AG04449 (cell line): ENCODE results near the gene SPI1.

Experiments
- CTCF ChIA-PET: fragments of 350-600 bp; formaldehyde crosslinking; extraction: SDS; loops from one replicate; lab custom pipeline; 2021; ENCODE audit warnings: antibody characterized with exemption; lab: Yijun Ruan, JAX
- POLR2A ChIA-PET: fragments of 400-600, 350-600 bp; formaldehyde crosslinking; extraction: SDS; loops from one replicate; lab custom pipeline; 2020; ENCODE audit warnings: antibody characterized with exemption, inconsistent platforms; lab: Yijun Ruan, JAX
- DNase-seq: peaks from one replicate; pipeline ENCODE4 v3.0.0-alpha.2; 2010; ENCODE audit warnings: low read depth, low spot score
- H3K4me3 ChIP-seq: 2 replicates; pipeline ENCODE4 v1.5.1; 2011; ENCODE audit warnings: low read depth, mild to moderate bottlenecking, control low read depth, low read length
- CTCF ChIP-seq: IDR thresholded peaks from one replicate; pipeline ENCODE4 v1.5.1; 2011; ENCODE audit warnings: mild to moderate bottlenecking, moderate library complexity, low read length, control low read depth, inconsistent platforms; ENCODE audit not compliant: insufficient read depth; ENCODE audit errors: missing control alignments

The SPI1 gene

GRCh38 chr11:47384498-47384897 is 6.2 kb upstream of the SPI1 start:
- no peak for DNase-seq
- no peak overlapping the region for H3K4me3 ChIP-seq
- no peak for TF ChIP-seq CTCF
- ChIA-PET POLR2A (no interaction called here), CTCF (interaction anchor here (3.0 kb wide), 1 partner anchor 11 kb away, joined by 20 read pairs; no protein-coding TSS in a partner anchor)

- POLR2A ChIA-PET: interaction anchor here (0.6 kb wide), 1 partner anchor 44 kb away, joined by 3 read pairs; no protein-coding TSS in a partner anchor
- CTCF ChIA-PET: interaction anchor here (1.4 to 3.0 kb wide), 2 partner anchors 9 to 11 kb away, joined by 4 to 20 read pairs; no protein-coding TSS in a partner anchor
- no peak overlapping the region for H3K4me3 ChIP-seq
- TF ChIP-seq CTCF: no peak
- no peak for DNase-seq
These were observed 4.7 kb upstream of the SPI1 start for GRCh38 chr11:47383071-47383470.

- CTCF ChIA-PET: interaction anchor here (1.5 kb wide), 1 partner anchor 14 kb away, joined by 5 read pairs; no protein-coding TSS in a partner anchor
- TF ChIP-seq CTCF: no peak
- POLR2A ChIA-PET: no interaction called here
- DNase-seq: no peak
- H3K4me3 ChIP-seq: no peak overlapping the region
These were observed 1.7 kb upstream of the SPI1 start for GRCh38 chr11:47380078-47380477.

GRCh38 chr11:47379317-47379716 is 970 bp upstream of the SPI1 start:
- no peak for DNase-seq
- ChIA-PET POLR2A (no interaction called here), CTCF (interaction anchor here (1.5 kb wide), 1 partner anchor 14 kb away, joined by 6 read pairs; no protein-coding TSS in a partner anchor)
- H3K4me3 ChIP-seq: no peak overlapping the region
- TF ChIP-seq CTCF: no peak

- no peak for TF ChIP-seq CTCF
- ChIA-PET POLR2A (no interaction called here), CTCF (interaction anchor here (1.5 kb wide), 1 partner anchor 14 kb away, joined by 6 read pairs; no protein-coding TSS in a partner anchor)
- no peak for DNase-seq
- no peak overlapping the region for H3K4me3 ChIP-seq
These were observed 456 bp upstream of the SPI1 start for GRCh38 chr11:47378836-47379170.

- CTCF ChIA-PET: interaction anchor here (1.0 kb wide), 1 partner anchor 14 kb away, joined by 3 read pairs; no protein-coding TSS in a partner anchor
- TF ChIP-seq CTCF: no peak
These were observed 757 bp downstream of the SPI1 start for GRCh38 chr11:47377571-47378009.

More at GRCh38 chr11:47377571-47378009, 757 bp downstream of the SPI1 start:
- POLR2A ChIA-PET: no interaction called here
- H3K4me3 ChIP-seq: no peak overlapping the region
- no peak for DNase-seq
